Measurements from ENCODE around the gene SLCO2A1.

SLCO2A1 gene

DNA sequence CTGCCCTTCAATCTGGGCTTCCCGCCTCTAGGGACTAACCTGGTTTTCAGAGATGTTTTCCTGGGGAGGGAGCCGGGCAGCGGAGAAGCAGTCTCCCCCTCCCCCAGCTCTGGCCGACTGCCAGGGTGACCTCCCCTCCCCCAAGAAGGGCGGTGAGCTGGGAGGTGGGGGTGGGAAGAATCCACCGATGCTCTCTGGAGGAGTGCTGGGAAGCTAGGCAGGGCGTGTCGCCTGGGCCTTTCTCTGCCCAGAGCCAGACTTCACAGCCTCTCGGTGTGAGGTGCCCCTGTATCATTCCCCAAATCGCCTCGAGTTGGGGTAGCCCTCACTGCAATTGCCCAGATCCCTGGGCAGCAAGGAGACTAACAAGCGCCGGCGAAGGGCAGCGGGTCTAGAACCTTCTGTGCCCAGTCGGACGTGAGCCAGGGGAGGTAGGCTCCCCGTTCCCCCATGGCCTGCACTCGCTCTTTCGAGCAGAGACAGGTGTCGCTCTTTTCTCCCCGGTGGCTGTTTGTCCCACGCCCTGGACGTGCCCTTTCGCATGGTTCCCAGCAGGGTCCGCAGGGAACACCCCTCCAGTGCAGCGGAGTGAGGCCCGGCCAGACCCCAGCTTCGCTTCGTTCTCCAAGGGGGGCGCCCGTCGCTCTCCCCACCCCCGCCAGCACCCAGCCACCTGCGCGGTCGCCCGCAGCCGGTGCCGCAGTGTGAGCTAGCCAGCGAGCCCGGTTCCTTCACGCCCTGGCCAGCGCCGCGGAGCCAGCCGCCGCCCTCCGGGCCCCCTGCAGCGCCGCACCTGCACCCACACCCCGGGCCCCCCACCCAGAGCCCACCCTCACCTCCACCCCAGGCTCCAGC is 135.1 kb downstream of the SLCO2A1 start:
- no peak for DNase-seq

DNA sequence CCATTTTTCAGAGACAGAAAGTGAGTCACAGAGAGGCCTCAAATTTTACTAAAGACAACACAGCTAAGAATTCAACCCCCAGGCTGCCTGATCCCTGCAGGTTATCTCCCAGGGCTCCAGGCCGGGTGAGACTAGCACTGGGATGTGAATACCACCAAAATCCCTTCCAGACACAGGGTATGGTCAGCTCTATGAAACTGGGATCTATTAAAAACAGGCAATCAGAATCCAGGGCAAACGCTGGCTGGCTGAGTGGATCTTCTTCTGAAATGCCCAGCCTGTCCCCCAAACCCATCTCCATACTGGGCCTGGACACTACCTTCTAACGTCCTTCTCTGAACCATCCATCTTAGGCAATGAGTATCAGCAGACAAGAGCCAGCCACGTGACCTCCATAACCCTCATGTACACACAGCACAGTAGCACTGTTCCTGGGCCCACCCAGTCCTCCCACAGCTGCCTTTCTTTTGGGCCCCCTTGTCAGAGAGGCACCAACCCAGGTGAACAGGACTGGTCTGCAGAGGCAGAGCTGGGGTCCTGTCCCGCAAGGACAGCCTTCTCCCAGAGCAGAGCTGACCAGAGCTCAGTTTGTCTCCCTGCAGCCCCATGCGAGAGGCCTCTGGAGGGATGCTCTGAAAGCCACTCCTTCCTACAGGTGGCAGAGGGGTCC is 135.9 kb downstream of the SLCO2A1 start:
- DNase-seq, result no peak

DNA sequence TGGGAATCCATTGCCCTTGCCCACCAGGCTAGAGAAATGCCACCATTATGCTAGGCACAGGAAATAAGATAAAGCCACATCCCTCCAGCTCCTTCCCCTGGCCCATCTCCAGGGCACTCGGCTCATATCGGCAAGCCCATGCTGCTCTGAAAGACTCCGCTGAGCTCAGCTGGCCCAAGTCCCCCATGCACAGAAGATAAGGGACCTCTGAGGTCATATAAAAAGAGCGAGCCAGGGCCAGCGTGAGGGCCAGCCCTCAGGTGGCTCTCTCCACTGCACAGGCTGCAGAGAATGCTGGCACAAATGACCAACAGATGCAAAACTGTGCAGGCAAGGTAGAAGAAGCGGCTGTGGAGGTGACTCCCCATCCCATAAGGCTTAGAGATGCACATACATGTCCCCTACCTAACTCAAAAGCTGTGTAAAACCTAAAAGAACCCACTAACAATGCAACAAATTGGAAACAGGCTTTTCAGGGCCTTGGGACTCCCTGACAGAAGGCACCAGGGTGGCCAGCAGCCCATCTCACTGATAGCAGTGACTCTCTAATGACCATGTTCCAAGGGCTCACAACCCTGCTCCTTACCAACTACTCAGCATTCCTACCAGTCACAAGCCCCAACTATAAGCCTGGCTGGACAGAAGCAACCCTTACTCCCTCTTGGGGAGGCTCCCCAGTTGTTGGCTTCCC is 137.0 kb downstream of the SLCO2A1 start:
- no peak for DNase-seq

DNA sequence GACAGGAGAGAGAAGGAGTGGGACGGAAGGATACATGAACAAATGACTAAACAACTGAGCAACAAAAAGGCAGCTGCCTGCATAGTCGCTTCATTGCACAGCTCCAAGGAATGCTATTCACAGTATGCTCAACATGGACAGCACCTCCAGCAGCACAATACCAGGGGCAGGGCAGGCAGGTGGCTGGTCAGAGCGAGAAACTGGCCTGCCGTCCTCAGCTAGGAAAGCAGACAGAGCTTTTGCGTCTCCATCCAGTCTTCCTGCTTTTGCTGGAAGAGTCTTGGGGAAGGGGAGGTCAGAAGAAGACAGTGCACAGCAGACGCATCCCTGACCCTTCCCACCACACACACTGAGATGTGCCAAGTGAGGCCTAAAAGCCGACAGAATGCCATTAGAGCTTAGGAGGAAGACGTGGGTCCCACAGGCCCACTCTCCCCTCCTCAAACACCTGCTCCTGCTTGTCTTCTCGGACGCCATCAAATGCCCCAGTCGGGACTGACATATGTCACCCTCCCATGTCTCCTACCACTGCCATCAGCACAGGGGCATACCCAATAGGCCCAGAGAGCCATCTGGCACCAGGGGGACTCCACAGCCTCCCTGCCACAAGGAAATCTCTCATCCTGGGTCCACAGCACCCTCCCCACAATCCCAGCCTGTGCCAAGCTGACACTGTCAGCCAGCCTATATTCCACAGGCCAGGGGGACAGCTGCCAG is 137.9 kb downstream of the SLCO2A1 start:
- DNase-seq, result no peak

DNA sequence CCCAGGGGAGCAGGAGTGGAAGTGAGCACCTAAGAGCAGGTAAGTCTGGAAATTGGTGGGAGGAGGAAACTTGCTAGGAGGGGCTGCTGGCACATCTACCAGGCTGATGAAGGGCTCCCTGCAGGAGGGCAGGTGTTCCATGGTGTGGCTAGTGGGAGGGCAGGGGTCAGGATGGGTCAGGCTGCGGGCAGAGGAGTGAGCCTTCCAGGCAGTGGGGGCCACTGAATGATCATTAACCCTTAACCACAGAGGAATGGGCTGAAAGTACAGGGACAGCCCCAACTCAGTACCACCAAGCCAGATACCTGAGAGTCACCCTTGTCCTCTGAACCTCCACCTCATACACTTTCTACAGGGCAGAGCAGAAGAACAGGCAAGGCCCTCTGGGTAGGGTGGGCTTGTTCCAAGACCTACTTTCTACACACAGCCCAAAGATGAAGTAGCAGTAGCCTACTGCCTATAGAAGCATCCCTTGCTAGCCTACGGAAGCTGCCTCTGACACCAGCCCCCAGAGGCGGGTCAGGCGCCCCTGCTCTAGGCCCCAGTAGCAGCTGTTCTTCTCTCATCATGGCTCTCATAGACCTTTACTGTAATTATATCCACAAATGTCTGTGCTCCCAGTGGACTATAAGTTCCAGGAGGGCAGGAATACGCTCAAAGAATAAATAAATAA is 138.6 kb downstream of the SLCO2A1 start:
- no peak for DNase-seq

DNA sequence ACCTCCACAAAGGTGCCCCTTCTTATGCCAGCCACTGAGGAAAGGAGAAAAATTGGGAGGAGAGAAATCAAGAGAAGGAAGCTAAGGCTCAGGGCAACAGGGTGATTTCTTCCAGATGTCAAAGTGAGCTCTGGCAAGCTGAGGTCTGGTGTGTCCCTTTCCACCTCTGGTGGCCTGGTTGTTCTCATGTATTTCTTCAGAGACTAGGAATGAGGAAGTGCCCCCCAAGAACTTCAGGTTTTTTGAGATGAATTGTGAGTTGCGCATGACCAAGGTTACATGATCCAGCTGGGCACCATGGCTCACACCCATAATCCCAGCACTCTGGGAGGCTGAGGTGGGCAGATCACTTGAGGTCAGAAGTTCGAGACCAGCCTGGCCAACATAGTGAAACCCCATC is 139.7 kb downstream of the SLCO2A1 start:
- DNase-seq, result no peak

DNA sequence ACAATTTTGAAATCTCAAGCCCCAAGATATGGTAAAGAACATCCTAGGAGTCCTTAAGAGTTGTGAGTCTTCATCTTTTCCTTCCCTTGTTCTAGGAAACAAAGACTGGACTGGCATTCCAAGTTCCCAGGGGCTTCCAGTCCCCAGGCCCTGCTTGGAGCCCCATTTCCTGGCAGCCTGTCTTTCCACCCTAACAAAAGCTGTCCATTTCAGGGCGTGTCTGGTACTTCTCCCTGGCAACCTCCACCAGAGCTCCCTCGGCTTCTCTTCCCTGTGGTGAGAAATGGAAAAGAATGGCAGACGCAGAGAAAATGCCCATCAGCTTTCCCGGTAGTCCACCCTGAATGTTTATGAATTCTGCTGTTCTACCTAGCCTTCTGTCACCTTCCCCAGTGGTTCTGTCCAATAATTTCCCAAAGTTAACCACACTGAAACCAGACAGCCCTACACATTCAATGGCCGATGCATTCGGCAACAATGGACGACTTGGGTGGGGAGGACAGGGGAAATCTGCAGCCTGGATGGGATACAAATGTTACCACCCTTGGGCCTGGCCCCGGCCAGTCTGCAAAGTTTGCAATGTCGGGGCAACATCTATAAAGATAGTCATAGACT is 140.9 kb downstream of the SLCO2A1 start:
- no peak for DNase-seq

DNA sequence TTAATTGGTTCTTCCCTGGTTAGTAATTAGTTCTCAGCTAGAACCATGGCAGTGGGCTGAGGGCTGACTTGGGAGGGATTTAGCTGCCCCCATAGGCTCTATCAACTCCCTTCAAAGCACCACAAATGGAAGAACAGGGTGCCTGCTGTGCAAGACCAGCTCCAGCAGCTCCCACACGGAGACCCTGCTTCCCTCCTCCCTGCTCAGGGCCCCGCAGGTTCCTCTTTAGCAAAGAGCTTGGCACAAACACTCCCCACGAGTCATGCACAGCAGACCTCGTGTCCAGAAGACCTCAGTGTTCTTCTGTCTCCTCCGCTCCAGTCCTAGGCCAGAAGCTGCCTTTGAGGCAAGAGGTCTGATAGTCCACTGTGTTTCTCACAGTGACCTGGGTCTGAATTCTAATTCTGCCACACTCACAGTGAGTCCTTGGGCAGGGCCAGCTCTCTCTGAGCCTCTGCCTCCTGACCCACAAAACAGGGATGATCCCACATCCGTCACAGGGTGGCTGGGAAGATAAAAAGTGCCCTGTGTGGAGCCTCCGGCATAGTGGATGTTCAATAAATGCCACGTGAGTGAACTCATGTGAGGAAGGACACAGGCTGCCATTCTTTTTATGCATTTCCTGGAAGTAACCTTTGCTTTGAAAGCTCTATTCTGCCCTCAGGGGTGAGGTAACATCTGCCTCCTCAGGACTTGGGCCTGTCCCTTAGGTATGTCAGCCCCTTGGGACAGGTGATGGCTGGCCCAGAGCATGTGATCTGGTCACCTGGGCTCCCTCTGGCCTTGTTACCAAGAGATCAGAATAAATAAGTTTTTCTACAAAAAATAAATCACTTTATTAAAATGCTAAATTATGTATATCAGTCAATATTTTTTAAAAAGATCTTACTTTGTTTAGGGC is 141.7 kb downstream of the SLCO2A1 start:
- DNase-seq, result no peak

DNA sequence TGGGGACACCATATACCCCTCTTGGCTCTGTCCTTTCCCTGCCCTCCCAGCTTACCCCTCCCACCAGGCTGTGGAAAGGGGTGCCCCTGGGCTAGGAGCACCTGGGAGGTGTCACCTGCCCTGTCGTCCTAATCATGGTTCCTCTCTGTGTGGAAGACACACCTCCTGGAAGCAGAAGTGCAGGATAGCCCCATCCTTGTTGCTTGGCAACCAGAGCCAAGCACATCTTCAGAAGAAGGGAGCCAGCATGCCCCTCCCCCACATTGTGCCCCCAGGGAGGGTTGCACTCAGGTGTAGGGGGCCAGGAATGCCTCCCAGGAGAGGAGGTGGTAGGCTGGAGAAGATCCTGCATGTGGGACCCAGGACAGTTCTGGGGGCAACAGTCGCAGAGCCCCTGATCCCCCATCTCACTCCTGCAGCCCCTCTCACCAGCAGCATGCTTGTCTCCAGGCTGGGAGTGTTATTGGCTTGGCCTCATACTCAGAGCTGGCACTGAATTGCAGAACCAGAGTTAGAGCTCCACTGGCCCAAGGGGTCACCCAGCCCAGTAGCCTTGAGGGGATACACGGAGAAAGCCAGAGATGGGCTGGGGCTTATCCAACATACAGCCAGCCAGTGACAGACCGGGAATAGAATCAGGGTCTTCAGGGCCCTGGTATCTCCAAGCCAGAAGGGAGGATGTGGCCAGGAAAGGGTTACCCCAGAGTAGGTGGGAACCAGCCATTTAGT is 142.5 kb downstream of the SLCO2A1 start:
- DNase-seq, result no peak

DNA sequence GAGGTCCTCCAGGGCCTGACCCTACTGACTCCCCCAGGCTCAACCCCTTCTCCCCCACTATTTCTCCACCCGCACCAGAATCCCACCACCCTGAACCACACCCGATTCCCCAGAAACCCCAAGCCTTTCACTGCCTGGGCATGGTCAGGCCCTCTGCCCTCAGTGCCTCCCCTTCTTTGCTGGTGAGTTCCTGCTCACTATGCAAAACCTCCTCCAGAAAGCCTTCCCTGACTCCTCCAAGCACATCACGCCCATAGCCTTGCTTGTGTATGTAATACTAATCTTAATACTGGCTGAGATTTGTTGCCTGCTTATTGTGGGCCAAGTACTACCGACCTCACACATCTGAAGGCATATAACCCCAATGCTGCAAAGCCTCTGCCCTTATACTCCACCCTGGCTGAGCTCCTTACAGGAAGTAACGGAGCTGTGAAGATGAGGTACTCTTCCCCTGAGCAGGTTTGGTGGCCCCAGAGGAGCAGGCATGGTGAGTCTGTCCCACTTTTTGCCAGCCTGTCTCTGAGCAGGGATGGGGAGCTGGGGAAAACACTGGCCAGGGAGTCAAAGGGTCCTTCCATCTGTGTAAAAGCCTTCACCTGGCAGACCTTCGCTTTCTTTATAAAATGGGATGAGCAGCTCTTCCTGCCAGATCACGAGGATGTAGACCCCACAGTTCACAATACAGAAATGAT is 143.5 kb downstream of the SLCO2A1 start:
- no peak for DNase-seq

DNA sequence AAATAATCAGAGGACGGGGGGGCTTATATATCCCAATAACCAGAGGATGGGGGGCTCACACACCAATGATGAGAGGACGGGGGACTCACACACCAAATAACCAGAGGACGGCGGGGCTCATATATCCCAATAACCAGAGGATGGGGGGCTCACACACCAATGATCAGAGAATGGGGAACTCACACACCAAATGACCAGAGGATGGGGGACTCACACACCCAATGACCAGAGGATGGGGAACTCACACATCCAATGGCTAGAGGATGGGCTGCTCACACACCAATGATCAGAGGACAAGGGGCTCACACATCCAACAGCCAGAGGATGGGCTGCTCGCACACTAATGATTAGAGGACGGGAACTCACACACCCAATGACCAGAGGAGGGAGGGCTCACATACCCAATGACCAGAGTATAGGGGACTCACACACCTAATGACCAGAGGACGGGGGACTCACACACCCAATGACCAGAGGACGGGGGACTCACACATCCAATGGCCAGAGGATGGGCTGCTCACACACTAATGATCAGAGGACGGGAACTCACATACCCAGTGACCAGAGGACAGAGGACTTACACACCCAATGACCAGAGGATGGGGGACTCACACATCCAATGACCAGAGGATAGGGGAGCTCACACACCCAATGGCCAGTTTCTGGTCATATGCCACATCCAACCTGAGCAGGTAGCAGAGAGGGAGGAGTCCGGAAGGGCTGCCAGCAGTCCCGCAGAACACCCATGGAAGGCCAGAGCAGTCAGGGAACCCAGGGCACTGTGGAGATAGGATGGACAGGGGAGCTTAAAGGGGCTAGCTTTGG is 144.6 kb downstream of the SLCO2A1 start:
- DNase-seq, result no peak

DNA sequence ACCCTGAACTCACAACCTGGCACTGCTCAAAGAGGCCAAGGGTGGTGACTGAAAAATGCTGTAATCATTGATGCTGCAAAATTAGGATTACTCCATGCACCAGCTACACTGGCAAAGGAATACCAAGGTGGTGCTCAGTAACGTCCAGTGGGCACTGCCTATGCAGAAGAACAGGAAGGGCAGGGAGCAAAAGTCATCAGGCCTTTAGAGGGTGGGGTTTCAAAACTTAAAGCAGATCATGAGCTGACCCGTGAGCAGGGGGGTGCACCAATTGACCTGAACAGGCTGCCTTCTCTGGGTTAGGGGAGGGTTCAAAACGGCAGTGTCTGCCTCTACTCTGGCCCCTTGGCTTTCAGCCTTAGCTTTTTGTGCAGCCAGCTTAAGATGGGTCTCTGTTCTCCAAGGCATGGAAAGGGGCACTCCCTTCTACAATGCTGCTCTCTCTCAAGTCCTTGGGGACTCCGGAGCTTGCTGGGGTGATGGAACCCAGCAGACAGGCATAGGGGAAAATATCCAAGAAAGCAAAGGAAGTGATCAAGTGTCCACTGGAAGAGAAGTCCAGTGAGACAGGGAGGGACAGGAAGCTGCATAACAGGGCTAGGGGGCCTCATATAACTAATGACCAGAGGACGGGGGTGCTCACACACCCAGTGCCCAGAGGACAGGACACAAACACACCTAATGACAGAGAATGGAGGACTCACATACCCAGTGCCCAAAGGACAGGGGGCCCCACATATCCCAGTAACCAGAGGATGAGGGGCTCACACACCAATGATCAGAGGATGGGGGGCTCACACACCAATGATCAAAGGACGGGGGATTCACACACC is 145.5 kb downstream of the SLCO2A1 start:
- no peak for DNase-seq

DNA sequence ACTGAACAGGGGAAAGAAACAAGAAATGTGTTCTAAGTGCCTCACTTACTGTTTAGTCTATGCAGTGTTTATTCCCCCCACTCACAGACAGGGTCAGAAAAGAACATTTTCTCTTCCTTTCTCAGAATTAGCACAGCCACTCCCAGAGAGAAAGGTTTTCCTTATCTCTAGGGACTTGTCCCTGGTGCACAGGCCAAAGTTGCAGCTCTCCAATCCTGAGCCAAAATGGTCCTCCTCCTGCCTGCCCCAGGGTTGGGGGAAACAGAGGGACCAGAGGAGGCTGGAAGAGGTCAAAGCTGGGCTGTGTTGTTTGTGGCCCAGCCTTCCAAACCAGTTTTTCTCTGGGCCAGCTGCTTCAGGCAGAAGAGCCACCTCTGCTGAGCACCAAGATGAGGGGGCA is 146.1 kb downstream of the SLCO2A1 start:
- DNase-seq, result no peak

DNA sequence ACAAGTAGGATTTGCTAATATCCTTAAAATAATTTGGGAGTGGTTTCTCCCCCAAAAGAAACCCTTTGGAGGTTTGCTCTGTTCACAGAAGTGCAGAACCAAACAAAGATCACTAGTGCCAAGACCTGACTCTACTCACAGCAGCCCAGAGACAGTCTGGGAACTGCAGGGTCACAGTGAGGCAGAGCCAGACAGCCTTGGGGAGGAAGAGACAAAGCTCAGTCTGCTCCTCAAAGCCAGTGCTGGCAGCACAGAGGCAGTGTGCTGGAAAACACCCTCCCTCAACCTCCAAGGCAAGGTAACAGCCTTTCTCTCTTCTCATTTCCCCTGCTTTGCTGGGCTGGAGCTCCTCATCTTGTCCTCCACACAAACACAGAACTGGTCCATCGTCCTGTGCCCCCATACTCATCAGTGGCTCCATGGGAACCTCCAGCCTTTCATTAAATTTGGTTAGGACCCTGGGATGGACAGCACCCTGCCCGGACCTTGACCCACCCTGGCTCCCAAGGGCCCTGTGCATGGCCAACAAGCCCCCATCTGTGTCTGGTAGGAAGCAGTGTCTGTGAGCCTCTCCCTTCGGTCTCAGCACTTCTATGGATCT is 146.6 kb downstream of the SLCO2A1 start:
- no peak for DNase-seq

DNA sequence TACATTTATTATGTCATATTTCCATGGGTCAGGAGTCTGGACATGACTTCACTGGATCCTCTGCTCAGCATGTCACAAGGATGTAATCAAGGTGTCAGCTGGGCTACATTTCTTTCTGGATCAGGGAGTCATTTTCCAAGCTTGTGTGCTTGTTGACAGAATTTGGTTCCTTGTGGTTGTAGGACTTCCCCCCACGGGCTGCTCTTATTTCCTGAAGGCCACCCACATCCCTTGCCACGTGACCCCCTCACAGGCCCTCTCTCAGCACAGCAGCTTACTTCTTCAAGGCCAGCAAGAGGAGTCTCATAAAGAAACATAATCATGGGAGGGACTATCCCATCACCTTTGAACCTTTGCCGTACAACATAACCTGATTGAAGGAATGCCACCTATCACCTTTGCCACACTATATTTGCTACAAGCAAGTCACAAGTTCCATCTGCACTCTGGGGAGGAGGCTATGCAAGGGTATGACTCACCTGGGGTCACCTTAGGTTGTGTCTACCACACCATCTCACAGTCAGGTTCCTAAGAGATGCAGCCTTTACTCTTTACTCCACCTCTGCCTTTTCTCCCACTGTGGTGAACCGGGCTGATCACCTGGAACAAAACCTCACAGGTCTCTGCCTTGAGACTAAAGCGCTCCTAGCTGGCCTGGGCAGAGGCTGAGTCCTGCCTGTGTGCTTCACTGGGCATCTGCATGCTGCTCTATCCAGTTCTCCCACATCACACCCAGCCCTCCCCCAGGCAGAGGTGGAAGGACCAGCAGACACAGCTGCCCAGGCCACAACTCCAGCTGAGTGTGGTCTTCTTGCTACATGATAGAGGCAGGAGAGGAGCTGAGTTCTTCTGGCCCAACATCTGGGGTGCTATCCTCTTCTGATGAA is 147.5 kb downstream of the SLCO2A1 start:
- no peak for DNase-seq

DNA sequence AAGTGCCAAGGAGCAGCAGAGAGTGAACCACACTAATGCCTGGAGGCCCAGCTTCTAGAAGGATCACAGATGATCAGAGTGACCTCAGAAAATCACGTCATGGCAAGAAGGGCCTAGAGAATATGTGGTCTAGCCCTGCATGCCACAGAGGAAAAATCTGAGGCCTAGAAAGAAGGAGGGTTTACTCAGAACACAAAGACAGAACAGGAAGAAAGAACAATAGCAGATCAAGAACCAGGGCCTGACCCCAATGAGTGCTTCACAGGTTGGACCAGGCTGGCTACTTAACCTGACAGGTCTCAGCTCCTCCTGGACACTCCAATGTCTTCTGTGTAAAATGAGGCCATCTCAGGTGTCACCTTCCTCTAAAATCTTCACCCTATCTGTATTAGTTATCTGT is 148.2 kb downstream of the SLCO2A1 start:
- no peak for DNase-seq

Data from T1000 (cell line).